NCI-H146 (cell line): Measurements from ENCODE around the gene LBX2.
A peak's percentile ranks its signal among the peaks of the same experiment; 100 is the strongest.

Source experiments
- DNase-seq: peaks from one replicate; lab custom pipeline; 2025; lab: John Stamatoyannopoulos, UW

Gene LBX2

DNA sequence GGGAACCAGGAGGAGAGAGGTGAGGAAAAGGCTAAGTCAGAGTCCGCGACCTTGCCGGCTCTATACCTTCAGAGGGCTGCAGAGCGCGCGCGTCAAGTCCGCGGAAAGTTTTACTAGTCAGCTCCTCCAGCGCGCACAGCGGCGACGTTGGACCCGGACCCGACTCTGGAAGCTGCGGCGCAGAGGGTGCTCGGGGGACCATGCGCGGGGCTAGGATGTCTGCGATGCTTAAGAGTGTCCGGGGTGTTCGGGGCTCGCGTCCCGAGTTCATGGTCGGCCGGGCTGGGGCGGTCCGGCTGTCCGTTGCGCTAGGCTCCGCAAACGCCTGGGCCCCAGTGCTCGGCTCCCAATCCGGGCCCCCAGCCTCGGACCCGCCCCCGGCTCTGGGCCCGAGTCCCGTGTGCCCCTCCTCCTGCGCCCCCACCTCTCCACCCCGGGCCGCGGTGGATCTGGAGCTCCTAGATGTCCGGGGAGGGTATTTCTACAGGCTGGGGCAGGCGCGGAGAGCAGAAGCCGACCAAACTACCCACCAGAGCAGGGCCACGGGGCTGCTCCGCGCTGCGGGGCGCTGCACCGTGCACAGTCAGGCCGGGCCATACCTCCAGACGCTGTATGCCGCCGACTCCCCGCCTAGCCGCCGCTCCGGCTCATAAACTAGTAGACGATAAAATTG lies at the start of gene LBX2:
Gene LBX2, minus strand, starts transcription at position 337 of the 673 bp plus-strand sequence. Its CDS starts 66 bp downstream, at position 271.
- DNase-seq: no peak

DNA sequence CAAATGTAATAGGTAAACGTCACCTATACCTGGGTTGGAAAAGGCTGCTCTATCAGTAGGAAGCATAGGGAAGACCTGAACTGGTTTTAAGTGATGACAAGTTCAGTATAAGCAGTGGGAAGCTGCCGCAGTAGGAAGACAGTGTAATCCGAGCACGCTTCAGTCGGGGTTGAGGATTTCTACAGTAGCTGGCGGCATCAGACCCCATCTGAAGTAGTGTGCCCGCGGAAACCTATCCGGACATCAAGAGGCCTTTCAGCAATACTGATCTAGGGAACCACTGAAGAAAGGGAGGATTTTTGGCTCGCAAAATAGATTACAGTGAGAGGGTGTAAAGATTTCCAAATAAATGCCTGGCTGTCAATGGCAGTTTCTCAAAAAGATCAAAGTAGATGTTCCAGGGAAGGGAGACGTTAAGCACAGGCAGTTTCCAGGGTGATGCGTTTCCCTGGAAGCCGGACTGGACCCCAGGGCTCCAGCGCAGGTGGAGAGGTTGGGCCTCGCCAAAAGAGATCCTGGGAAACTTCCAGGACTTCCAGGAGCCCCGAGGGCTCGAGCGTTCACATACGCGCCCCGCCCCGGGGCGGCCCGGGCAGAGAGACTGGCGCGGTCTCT lies 49.0 kb upstream of the LBX2 start:
- DNase-seq: peak; percentile 59

DNA sequence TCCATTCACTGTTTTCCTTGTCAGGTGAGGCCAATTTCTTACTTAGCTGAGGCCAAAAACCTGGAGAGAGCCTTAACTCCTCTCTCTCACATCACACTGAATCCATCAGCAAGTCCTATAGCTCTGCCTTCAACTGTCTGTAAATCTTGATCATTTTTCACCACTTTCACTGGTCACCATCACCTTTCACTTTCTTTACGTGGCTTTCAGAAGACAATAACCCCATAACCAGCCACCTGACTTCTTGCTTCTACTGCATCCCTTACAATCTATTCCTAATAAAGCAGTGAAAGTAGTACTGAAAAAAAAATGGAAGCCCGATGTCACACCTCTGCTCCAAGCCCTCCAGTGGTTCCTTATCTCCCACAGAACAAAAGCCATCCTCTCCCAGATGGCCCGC lies 46.6 kb upstream of the LBX2 start:
- no peak for DNase-seq

GRCh38 chr2:74544634-74545033 lies 45.2 kb upstream of the LBX2 start:
- DNase-seq: peak; percentile 3

- DNase-seq: no peak
Observed at GRCh38 chr2:74542978-74543377, 43.6 kb upstream of the LBX2 start.

DNA sequence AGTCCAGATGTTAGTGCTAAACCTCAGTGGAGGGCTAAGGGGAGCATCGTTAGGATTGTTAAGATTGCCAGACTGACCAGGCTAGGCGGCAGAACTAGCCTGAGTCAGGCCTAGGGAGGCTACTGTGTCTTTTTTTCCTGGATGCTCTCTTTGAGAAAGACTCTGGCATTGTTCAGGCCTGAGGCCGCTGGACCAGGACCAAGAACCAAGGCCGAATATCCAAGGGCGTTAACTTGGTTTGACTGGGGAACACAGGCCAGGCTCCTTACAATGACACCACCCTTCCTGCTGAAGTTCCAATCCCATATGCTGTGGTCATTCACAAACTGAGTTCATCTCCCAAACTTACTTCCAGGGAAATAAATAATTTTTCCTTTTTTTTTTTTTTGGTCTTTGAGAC lies 40.9 kb upstream of the LBX2 start:
- DNase-seq: no peak

- DNase-seq: no peak
Observed at GRCh38 chr2:74538881-74539339, 39.5 kb upstream of the LBX2 start.

DNA sequence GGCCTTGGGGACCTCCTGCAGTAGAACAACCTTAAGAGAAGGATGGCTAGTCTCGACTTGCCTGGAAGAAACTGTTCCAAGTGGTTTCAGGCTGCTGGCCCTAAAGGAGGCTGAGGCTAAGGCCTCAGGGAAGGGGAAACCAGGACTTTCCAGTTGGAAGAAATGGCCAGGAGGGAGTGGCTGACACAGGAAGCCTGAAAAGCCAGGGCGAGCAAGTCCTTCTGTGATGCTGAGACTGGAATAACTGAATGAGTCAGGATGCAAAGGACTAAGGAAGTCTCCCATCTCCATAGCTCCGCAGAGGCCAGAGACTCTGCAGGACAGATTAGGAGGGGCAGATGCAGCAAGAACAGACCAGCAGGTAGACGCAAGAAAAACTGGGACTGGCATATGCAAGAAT lies 37.7 kb upstream of the LBX2 start:
- DNase-seq: no peak

- DNase-seq: no peak
Observed at GRCh38 chr2:74536166-74536950, 37.0 kb upstream of the LBX2 start.

GRCh38 chr2:74535440-74535965 lies 36.1 kb upstream of the LBX2 start:
- DNase-seq: no peak

DNA sequence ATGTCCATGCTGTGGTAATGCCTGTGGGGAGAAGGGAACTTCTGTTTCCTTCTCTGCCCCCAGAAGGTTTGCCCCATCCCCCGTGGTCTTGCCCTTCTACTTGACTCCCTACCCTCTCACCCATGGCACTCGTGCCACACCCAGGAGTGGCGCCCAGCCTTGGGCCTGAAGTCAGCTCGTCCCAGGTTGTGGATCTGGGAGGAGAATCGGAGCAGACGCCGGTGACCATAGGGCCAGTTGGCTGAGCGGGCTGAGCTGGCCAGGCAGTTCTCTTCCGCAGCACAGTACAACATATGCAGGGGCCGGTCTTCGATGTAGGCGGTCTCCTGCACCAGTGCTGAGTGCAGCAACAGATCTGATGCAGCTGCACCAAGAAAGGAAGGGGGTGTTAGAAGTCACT lies 35.0 kb upstream of the LBX2 start:
- no peak for DNase-seq

DNA sequence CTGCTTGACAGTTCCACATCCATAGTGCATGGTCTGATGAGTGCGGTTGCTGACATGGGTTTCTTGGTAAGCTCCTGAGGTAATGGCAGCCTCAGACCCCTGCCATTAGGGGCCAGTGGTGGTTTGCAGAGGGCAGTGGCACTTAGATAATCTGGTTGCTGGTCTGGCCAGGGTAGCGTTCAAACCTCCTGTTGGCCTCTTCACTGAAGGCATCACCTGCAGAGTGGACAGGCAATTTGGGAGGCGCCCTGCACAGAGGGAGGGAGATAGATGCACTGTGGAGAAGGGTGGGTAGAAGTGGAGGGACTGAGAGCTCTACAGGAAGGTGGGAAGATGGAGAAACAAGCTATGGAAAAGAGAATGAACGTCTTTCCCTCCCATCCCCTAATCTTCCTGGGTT lies 34.1 kb upstream of the LBX2 start:
- DNase-seq: no peak

DNA sequence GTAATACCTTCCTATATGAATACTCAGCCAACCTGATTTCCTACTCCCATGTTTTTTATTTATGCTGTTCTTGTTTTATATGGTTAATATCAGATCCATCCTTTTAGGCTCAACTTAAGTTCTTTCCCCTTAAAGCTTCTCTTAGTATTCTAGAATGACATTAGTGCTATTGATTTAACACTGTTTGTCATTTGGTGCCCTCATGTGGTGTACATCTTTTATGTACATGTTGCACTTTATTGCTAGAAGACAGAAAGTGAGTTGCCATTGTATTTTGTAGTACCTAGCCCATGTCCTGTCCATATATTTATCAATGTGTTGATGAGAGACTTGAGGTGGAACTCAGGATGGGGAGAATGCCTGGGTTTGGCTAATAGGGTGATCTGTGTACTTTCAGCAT lies 32.8 kb upstream of the LBX2 start:
- peak; percentile 20 for DNase-seq

- DNase-seq: no peak
Observed at GRCh38 chr2:74531666-74532065, 32.3 kb upstream of the LBX2 start.

- peak; percentile 53 for DNase-seq
Observed at GRCh38 chr2:74530239-74531187, 31.1 kb upstream of the LBX2 start.

DNA sequence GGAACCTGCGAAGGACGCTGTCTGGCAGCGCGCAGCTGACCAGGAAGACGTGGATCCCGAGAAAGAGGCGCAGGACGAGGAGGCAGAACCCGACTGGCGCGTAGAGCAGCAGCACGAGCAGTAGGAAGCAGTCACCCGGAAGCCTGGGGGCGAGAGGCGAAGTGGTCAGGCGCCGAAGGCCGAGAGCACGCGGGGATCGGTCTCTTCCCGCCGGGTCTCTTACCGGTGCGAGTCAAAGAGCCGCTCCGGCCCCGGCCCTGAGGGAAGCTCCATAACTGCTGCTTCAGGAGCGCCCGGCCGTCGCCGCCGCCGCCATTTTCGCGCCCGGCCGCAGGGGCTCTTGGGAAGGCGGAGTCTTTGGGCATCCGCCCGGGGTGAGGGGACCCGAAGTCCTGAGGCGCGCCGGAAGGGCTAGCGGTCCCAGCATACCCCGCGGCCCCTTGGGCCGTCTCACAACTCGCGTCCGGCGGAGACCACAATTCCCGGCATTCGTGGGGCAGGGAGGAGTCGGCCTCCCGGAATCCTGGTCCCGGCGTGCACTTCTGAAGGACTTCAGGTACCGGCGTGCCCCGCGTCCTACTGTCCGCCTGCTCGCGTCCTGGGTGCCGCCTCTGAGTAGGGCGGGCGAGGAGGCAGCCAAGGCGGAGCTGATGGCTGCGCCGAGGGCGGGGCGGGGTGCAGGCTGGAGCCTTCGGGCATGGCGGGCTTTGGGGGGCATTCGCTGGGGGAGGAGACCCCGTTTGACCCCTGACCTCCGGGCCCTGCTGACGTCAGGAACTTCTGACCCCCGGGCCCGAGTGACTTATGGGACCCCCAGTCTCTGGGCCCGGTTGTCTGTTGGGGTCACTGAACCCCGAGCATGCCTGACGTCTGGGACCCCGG lies 30.2 kb upstream of the LBX2 start, which contains the start of the genes AUP1 and HTRA2:
Gene AUP1, minus strand, starts transcription at position 350 of the 882 bp plus-strand sequence. Its CDS starts 77 bp downstream, at position 273.
Gene HTRA2, plus strand, starts transcription at position 577 of the 882 bp plus-strand sequence. Its CDS starts 74 bp downstream, at position 651.
- DNase-seq: peak; percentile 99

DNA sequence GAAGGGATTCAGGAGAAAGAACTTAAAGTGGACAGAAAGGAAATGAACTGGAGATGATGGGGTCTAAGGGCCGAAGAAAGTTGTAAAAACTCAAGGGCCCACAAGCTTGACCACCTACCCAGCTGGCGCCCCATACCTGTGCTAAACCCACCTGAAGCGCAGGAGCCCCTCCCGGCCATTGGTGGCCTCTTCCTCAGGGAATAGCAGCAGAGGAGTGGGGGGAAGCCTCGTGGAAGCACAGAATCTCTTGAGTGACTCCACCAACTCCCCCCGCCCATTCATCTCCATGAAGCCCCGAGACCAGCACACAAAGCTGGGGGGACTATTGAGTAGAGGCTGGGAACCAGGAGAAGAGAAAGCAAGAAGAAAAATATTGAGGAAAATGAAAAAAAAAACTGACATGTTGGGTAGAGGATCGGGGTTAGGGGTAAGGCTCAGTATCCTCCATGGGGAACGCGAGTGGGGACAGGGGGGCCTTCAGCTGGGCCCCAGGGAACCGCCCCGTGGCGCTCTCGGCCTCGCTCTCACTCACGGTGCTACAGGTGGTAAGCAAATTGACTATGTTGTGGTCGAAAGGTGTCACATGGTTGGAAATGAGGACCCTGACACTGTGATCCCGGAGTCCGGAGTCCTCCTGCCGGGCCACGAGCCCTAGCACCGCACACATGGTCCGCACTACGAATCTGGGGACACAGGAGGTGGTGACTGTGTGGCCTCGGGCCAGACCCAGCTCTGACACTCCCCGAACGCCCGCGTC lies 29.4 kb upstream of the LBX2 start:
- DNase-seq: no peak

- no peak for DNase-seq
Observed at GRCh38 chr2:74527741-74528140, 28.3 kb upstream of the LBX2 start.

DNA sequence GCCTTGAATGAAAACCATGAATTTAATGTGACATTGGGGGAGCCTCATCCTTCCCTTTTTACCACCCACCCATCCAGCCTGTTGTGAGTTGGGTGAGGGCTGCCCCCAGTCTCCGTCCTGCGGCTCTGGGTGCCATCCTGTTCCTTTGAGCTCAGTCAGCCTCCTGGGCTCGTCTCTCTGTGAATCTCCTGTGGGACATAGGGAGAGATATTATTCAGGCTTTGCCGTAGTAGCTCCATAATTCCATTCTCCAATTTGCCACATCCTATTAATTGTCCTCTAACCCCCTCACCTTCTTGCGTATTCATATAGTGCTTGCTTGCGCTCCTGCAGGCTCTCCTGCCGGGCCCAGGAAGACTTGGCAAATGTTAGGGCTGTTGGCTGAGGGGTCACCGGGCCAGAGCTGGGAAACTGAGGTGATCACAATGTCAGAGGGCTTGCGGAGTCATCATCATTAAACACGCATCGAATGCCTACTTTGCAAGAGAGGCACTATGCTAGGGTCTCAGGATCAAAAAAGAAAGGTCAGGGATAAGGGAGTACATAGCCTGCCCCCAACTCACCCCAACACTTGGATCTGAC lies 27.3 kb upstream of the LBX2 start:
- DNase-seq: no peak
